Neural progenitor cell (in vitro differentiated cells): ENCODE results near the gene OR51E1. TPM values are rescaled to one million over a fixed set of nuclear protein-coding genes. Genes with fewer than 3 reads are reported as not detected.

Source experiments
- DNase-seq: peaks from one replicate; pipeline ENCODE4 v3.0.0-alpha.2; 2016; ENCODE audit warnings: low spot score
- H2AFZ ChIP-seq: fragments of 200-600 bp; sonication (generic); replicated peaks from 2 replicates; pipeline ENCODE4 v1.6.1; 2016; ENCODE audit warnings: antibody characterized with exemption
- H3F3A ChIP-seq: fragments of 200-600 bp; sonication (generic); 2 replicates; pipeline ENCODE4 v1.6.1; 2016; ENCODE audit warnings: antibody characterized with exemption, low read depth
- H3K27ac ChIP-seq: fragments of 200-600 bp; sonication (generic); 2 replicates; pipeline ENCODE4 v1.5.1; 2016; ENCODE audit warnings: mild to moderate bottlenecking
- H3K27me3 ChIP-seq: fragments of 200-600 bp; sonication (generic); 2 replicates; pipeline ENCODE4 v1.6.1; 2016; ENCODE audit warnings: mild to moderate bottlenecking, moderate library complexity
- H3K36me3 ChIP-seq: fragments of 200-600 bp; sonication (generic); 2 replicates; pipeline ENCODE4 v1.5.1; 2016
- H3K4me1 ChIP-seq: fragments of 200-600 bp; sonication (generic); 2 replicates; pipeline ENCODE4 v1.6.1; 2016; ENCODE audit warnings: mixed run types
- H3K4me2 ChIP-seq: fragments of 200-600 bp; sonication (generic); 2 replicates; pipeline ENCODE4 v1.6.1; 2016
- H3K4me3 ChIP-seq: fragments of 200-600 bp; sonication (generic); 2 replicates; pipeline ENCODE4 v1.5.1; 2016
- H3K79me2 ChIP-seq: fragments of 200-600 bp; sonication (generic); 2 replicates; pipeline ENCODE4 v1.6.1; 2016; ENCODE audit warnings: low read depth
- H3K9ac ChIP-seq: fragments of 200-600 bp; sonication (generic); 2 replicates; pipeline ENCODE4 v1.6.1; 2016
- H3K9me3 ChIP-seq: fragments of 200-600 bp; sonication (generic); 2 replicates; pipeline ENCODE4 v1.5.1; 2016; ENCODE audit warnings: low read depth
- H4K20me1 ChIP-seq: fragments of 200-600 bp; sonication (generic); 2 replicates; pipeline ENCODE4 v1.6.1; 2016; ENCODE audit warnings: low read depth
- H3K27ac Mint-ChIP-seq: 3 replicates; pipeline ENCODE4 v1.8.0; 2021; ENCODE audit warnings: mixed read lengths
- H3K27me3 Mint-ChIP-seq: 2 replicates; pipeline ENCODE4 v1.8.0; 2022; ENCODE audit warnings: low read depth, mild to moderate bottlenecking, inconsistent platforms, moderate library complexity, mixed read lengths; ENCODE audit not compliant: insufficient read depth
- H3K36me3 Mint-ChIP-seq: 3 replicates; pipeline ENCODE4 v1.8.0; 2021; ENCODE audit warnings: mixed read lengths
- H3K4me1 Mint-ChIP-seq: 3 replicates; pipeline ENCODE4 v1.8.0; 2021; ENCODE audit warnings: mixed read lengths
- H3K4me3 Mint-ChIP-seq: 3 replicates; pipeline ENCODE4 v1.8.0; 2021; ENCODE audit warnings: mild to moderate bottlenecking, moderate library complexity, mixed read lengths
- H3K9me3 Mint-ChIP-seq: 3 replicates; pipeline ENCODE4 v1.8.0; 2020; ENCODE audit warnings: mixed read lengths
- CTCF ChIP-seq: fragments of 200-600 bp; sonication (generic); IDR thresholded peaks from 2 replicates; pipeline ENCODE4 v1.5.1; 2017; ENCODE audit warnings: antibody characterized with exemption, mild to moderate bottlenecking
- EZH2 ChIP-seq: fragments of 200-600 bp; sonication (generic); IDR thresholded peaks from 2 replicates; pipeline ENCODE4 v1.6.1; 2017; ENCODE audit warnings: antibody characterized with exemption, mild to moderate bottlenecking, moderate library complexity
- EZH2phosphoT487 ChIP-seq: fragments of 200-600 bp; sonication (generic); IDR thresholded peaks from 2 replicates; pipeline ENCODE4 v1.6.1; 2017; ENCODE audit warnings: antibody characterized with exemption
- total RNA-seq: library from RNA; depleted of rRNA; stranded (reverse); fragments of >200 nt; gene quantifications from 2 replicates; pipeline ENCODE4 v1.2.3, GENCODE V29; 2015; ENCODE audit warnings: low replicate concordance

The OR51E1 gene
- total RNA-seq, 1 donor from 2014 or later = not detected

GRCh38 chr11:4695442-4695841, 51.7 kb downstream of the OR51E1 start:
- Histone ChIP-seq H3K9ac (no peak overlapping the region), H2AFZ (peak overlapping the region; percentile 50)

DNA sequence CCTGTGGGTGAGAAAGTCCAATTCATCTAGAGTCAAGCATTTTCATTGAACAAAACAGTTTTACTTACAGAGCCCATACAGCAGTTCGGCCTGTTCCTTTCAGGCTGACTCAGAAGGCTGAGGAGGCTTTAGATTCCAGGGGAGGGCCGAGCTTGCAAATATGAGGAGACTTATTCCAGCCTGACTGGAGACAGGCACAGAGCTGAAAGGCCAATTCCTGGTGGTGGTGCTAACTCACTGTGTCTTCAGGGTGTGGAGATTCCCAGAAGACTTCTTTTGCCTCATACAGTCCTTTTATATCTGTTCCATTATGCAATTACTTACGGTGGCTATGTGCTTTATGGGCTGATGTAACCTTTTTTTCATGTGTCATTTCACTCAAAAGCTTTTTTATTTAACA, 53.8 kb downstream of the OR51E1 start, which contains the start of gene OR51E2:
Gene OR51E2, minus strand, starts transcription at position 269 of the 400 bp plus-strand sequence. CDS start 15,142 bp downstream, outside the sequence.
- Histone ChIP-seq H2AFZ (peak within 1 kb of the TSS; percentile 43), H3K36me3 (no peaks in the 10 kb centered on the region), H3K27me3 (no peaks in the 10 kb centered on the region), H3K4me2 (no peak within 1 kb of the TSS), H3K4me3 (no peak within 1 kb of the TSS), H3K4me1 (peaks cover 5% of the 10 kb centered on the region), H3F3A (no peaks in the 10 kb centered on the region), H3K79me2 (no peaks in the 10 kb centered on the region), H4K20me1 (no peaks in the 10 kb centered on the region), H3K9me3 (no peaks in the 10 kb centered on the region), H3K9ac (no peak within 1 kb of the TSS), H3K27ac (no peak within 1 kb of the TSS)
- H3K4me3 Mint-ChIP-seq = no peak within 1 kb of the TSS
- TF ChIP-seq CTCF (no peak), EZH2phosphoT487 (no peak), EZH2 (no peak)
- no peaks in the 10 kb centered on the region for H3K36me3 Mint-ChIP-seq
- no peak within 1 kb of the TSS for H3K27ac Mint-ChIP-seq
- H3K9me3 Mint-ChIP-seq = no peaks in the 10 kb centered on the region
- no peaks in the 10 kb centered on the region for H3K4me1 Mint-ChIP-seq
- no peaks in the 10 kb centered on the region for H3K27me3 Mint-ChIP-seq
- DNase-seq = peak; percentile 39

More at GRCh38 chr11:4695442-4695841, 51.7 kb downstream of the OR51E1 start:
- Histone ChIP-seq H3K4me1 (peaks cover 5% of the 10 kb centered on the region), H3K4me3 (no peak overlapping the region), H3K27ac (no peak overlapping the region), H3K9me3 (no peaks in the 10 kb centered on the region), H3K4me2 (no peak overlapping the region), H3K27me3 (no peaks in the 10 kb centered on the region), H4K20me1 (no peaks in the 10 kb centered on the region), H3K79me2 (no peaks in the 10 kb centered on the region), H3K36me3 (no peaks in the 10 kb centered on the region), H3F3A (no peaks in the 10 kb centered on the region)
- no peaks in the 10 kb centered on the region for H3K4me1 Mint-ChIP-seq
- H3K36me3 Mint-ChIP-seq = no peaks in the 10 kb centered on the region
- H3K9me3 Mint-ChIP-seq = no peaks in the 10 kb centered on the region
- no peak for DNase-seq
- TF ChIP-seq EZH2 = no peak
- no peak for TF ChIP-seq EZH2phosphoT487
- TF ChIP-seq CTCF = no peak
- no peak overlapping the region for H3K4me3 Mint-ChIP-seq
- H3K27ac Mint-ChIP-seq = no peak overlapping the region
- H3K27me3 Mint-ChIP-seq = no peaks in the 10 kb centered on the region

DNA sequence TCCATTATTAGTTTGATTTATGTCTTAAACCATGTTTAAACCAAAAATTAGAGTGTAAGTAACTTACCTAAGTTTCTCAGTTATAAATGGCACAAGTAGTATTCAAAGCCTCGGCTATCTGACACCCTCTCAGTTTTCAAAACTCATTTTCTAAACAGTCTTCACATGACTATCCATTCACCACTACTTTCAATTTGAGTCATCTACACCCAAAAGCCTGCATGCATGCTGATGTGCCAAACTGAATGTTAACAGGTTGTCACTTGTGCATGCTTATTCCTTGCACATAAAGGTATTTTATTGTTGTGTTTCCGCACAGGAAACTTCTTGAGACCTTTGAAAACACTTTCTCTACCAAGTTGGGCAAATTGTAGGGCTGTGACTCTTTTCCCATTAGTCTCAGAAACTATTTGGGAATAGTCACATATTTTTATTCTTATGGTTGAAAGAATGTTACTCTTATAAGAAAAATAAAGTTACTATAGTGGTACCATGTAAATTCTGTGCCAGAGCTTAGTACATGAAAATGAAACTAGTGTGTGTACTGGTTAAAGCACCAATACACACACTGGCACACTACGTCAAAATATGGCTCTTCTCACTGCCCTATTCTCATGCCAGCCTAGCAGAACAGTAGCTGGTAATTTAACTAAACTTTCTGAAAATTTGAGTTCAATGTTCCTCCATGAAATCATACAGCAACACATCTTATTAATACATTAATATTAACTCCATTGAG, 56.1 kb downstream of the OR51E1 start:
- H4K20me1 ChIP-seq = no peaks in the 10 kb centered on the region
- Mint-ChIP-seq H3K27ac (no peak overlapping the region), H3K4me3 (no peak overlapping the region), H3K27me3 (no peaks in the 10 kb centered on the region), H3K36me3 (no peaks in the 10 kb centered on the region), H3K4me1 (peaks cover 8% of the 10 kb centered on the region), H3K9me3 (no peaks in the 10 kb centered on the region)
- peaks cover 9% of the 10 kb centered on the region for H3F3A ChIP-seq
- H2AFZ ChIP-seq = no peak overlapping the region
- no peaks in the 10 kb centered on the region for H3K79me2 ChIP-seq
- TF ChIP-seq EZH2phosphoT487 (no peak), EZH2 (no peak), CTCF (no peak)
- no peak overlapping the region for H3K4me2 ChIP-seq
- no peaks in the 10 kb centered on the region for H3K36me3 ChIP-seq
- H3K4me1 ChIP-seq = peaks cover 16% of the 10 kb centered on the region
- H3K27ac ChIP-seq = no peak overlapping the region
- H3K9me3 ChIP-seq = no peaks in the 10 kb centered on the region
- H3K4me3 ChIP-seq = no peak overlapping the region
- H3K9ac ChIP-seq = no peak overlapping the region
- DNase-seq = no peak
- H3K27me3 ChIP-seq = no peaks in the 10 kb centered on the region
